ENCODE measurements around the gene L3MBTL4.

GRCh38 chr18:6406910-6407470, 7.7 kb downstream of the L3MBTL4 start:
- TF ChIP-seq REST (IDR thresholded peaks at IDR 0.05; ENCODE audit: low read depth) (no peak), POLR2A (IDR thresholded peaks at IDR 0.05; ENCODE audit: borderline replicate concordance, extremely low read depth, insufficient read depth, insufficient read length) (no peak), ELF1 (IDR thresholded peaks at IDR 0.05; ENCODE audit: borderline replicate concordance, low read depth) (no peak), EZH2 (IDR thresholded peaks at IDR 0.05) (no peak), RAD21 (IDR thresholded peaks at IDR 0.05; ENCODE audit: low read depth) (no peak), EGR1 (IDR thresholded peaks at IDR 0.05; ENCODE audit: low read depth) (no peak), SP1 (IDR thresholded peaks at IDR 0.05; ENCODE audit: low read depth) (no peak), ATF3 (IDR thresholded peaks at IDR 0.05) (no peak), EZH2phosphoT487 (IDR thresholded peaks at IDR 0.05; ENCODE audit: borderline replicate concordance) (no peak)
- TF ChIP-seq, protein P1, sequence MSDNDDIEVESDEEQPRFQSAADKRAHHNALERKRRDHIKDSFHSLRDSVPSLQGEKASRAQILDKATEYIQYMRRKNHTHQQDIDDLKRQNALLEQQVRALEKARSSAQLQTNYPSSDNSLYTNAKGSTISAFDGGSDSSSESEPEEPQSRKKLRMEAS (IDR thresholded peaks at IDR 0.05), result no peak
- TF ChIP-seq, protein P2, sequence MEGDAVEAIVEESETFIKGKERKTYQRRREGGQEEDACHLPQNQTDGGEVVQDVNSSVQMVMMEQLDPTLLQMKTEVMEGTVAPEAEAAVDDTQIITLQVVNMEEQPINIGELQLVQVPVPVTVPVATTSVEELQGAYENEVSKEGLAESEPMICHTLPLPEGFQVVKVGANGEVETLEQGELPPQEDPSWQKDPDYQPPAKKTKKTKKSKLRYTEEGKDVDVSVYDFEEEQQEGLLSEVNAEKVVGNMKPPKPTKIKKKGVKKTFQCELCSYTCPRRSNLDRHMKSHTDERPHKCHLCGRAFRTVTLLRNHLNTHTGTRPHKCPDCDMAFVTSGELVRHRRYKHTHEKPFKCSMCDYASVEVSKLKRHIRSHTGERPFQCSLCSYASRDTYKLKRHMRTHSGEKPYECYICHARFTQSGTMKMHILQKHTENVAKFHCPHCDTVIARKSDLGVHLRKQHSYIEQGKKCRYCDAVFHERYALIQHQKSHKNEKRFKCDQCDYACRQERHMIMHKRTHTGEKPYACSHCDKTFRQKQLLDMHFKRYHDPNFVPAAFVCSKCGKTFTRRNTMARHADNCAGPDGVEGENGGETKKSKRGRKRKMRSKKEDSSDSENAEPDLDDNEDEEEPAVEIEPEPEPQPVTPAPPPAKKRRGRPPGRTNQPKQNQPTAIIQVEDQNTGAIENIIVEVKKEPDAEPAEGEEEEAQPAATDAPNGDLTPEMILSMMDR (IDR thresholded peaks at IDR 0.05 in 2 of 3, conservative IDR thresholded peaks at IDR 0.05 in 1 of 3; ENCODE audit: borderline replicate concordance in 1 of 3, insufficient read depth in 1 of 3, low read depth in 2 of 3, low read length in 2 of 3), result no peak
